ENCODE data around the gene KIF12.
"Not testable (repeated sequence)": the region's sequence is repeated elsewhere in the genome, so short reads cannot be mapped to it uniquely, and the experiment has no call there.

The KIF12 gene

DNA sequence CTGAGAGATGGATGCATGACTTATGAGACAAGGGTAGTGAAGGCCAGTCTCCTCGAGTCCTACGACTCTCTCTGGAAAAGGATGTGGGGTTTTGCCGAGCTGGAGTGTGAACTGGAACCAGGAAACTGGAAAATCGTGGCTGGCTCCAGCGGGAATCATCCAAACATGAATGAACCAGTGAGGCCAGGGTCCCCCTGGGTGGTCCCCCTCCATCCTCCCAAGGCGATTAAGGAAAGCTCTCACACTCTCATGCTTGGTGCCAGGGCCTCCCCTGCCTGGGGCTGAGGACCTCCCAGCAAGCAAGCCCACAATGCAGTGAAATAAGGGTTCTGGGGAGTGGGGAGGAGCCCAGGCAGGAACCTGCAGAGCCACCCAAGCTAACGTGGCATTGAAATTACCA is 11.4 kb downstream of the KIF12 start:
- in situ Hi-C loops (cut with HindIII; ENCODE audit: low sequenced_read_pairs), result loop anchor here (5.0 kb wide), 1 partner anchor 40 kb away; no protein-coding TSS in a partner anchor

GRCh38 chr9:114086607-114087006 is 12.5 kb downstream of the KIF12 start:
- in situ Hi-C loops (cut with HindIII; ENCODE audit: low sequenced_read_pairs), result loop anchor here (5.0 kb wide), 1 partner anchor 41 kb away; no protein-coding TSS in a partner anchor

DNA sequence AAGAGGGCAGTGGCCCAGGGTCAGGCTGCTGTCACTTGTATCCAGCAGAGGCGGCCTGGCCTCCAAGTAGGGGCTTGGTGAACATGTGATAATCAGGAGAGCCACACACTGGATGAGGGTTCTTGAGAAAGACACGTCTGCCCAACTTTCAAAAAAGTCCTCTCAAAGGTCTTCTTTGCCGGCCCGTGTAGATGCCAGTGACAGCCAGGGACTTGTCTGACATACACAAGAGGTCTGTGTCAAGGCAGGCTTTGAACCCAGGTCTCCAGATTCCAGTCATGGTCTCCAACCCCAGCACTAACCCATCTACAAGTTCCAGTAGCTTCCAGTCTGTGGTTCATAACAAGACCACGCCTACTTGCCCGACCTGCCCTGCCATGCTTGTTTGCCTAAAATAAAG is 13.1 kb downstream of the KIF12 start:
- in situ Hi-C loops (cut with HindIII; ENCODE audit: low sequenced_read_pairs), result loop anchor here (5.0 kb wide), 1 partner anchor 41 kb away; no protein-coding TSS in a partner anchor

- in situ Hi-C loops (cut with HindIII; ENCODE audit: low sequenced_read_pairs), result loop anchor here (5.0 kb wide), 1 partner anchor 42 kb away; no protein-coding TSS in a partner anchor
Observed at GRCh38 chr9:114085387-114085789, 13.7 kb downstream of the KIF12 start.

DNA sequence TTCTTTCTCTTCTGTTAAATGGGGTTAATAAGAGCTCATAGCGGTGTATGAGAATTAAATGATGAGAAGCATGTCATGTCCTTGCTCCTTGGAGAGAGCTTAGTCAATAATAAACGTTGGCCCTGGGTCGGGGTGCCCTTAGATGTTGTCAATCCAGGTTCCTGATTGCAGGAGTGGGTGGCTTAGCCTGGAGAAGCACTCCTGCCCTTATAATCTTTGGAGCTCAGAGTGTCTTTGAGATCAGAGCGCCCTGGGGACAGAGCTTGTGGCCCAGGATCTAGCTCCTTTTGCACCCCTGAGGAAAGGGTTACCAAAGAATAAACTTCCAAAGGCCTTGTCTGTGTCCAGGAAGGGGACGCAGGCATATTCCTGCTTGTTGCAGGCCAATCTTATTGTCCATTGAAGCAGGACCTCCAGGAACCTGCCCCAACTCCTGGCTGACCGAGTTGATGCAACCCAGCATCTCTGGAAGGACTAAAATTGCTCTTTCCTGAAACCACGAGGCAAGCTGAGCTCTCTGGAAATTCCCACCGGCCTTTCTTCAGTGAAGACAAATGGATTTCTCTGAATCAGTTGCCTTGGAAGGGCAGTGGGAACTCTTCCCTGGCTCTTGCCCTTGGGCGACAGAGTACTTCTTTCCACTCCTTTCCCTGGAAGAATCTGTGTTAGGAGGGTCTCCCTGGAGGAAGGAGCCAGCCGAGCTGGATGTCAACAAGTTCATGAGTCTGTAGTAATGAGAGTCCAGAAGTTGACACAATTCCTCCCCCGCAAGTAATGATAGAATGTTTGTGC is 14.6 kb downstream of the KIF12 start:
- in situ Hi-C loops (cut with HindIII; ENCODE audit: low sequenced_read_pairs), result loop anchor here (5.0 kb wide), 1 partner anchor 43 kb away; no protein-coding TSS in a partner anchor

- in situ Hi-C loops (cut with HindIII; ENCODE audit: low sequenced_read_pairs), result no loop called here
Observed at GRCh38 chr9:114083666-114084065, 15.4 kb downstream of the KIF12 start.

GRCh38 chr9:114082763-114083412 is 16.2 kb downstream of the KIF12 start:
- in situ Hi-C loops (cut with HindIII; ENCODE audit: low sequenced_read_pairs), result not testable (repeated sequence)

DNA sequence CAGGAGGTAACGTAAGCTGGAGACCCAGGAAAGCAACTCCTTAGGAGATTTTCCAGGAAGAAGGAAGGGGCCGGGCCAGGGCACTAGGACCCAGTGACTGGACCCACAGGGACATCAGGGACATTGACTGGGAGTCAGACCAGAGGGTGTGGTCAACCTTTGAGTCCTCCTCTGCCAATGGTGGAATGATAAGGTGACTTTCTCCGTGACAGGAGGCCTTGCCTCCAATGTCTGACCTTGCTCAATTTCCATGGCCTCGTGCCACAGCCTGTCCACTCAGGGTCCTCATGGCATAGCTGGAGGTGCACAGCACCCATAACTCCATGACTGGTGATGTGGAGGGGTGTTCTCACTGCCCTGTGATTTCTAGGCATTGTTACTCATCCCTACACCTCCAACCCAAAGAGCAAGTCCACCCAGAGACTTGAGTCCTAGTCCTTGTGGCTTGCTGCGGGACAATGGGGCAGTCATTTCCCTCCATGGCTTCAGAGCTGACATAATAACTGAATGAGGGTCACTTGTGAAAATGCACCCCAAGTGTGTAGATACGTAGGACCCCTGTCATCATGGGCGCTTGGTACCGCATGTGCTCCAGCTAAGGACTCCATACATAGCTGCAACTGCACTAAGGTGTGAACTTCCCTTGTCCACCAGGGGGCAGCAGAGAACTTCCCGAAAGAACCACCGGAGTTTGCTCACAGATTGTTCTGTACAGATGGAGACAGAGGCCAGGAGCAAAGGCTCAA is 16.9 kb downstream of the KIF12 start:
- in situ Hi-C loops (cut with HindIII; ENCODE audit: low sequenced_read_pairs), result no loop called here

- in situ Hi-C loops (cut with HindIII; ENCODE audit: low sequenced_read_pairs), result no loop called here
Observed at GRCh38 chr9:114081441-114082016, 17.6 kb downstream of the KIF12 start.

DNA sequence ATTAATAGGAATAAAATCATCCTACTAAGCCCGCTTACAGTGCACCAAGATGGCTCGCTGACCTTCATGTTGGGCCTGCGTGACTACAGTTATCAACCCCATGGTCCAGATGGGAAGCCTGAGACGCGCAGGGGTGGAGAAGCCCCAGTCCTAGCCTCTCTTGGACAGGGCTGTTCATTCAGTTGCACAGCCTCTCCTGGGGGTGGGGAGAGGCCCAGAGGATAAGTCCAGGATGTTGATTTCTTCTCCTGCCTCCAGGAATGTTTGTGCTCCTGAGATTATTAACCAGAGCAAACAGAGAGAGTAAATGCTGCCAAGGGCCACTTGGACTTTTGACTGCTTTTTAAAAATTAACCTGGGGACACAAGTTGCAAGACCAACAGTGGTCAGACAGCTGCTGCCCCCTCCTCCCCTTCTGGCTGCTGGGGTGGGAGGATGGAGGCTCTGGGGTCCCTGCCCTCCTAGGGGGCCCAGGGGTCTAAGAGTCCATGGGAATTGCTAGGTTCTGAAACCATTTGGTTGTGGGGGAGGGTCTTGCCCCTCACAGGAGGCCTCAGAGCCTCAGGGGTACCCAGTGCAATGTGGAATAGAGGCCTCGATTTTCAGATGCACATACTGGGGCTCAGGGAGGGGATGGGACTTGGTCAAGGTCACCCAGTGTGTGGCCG is 18.2 kb downstream of the KIF12 start:
- in situ Hi-C loops (cut with HindIII; ENCODE audit: low sequenced_read_pairs), result no loop called here

- in situ Hi-C loops (cut with HindIII; ENCODE audit: low sequenced_read_pairs), result no loop called here
Observed at GRCh38 chr9:114080195-114080772, 18.8 kb downstream of the KIF12 start.

DNA sequence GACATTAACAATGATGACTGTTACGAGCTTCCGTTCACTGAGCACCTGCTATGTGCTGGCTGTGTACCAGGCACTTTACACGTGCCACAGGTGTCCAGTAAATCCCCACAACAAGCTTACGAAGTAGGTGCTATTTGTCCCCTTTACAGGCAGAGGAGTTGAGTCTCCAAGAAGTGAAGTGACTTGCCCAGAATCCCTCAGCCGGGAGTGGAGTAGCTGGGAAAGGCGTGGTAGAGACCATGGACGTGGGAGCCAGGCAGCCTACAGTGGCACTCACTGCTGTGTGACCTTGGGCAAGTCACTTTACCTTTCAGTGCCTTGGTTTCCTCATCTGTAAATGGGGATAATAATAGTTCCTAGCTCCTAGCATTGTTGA is 20.3 kb downstream of the KIF12 start:
- in situ Hi-C loops (cut with HindIII; ENCODE audit: low sequenced_read_pairs), result no loop called here

DNA sequence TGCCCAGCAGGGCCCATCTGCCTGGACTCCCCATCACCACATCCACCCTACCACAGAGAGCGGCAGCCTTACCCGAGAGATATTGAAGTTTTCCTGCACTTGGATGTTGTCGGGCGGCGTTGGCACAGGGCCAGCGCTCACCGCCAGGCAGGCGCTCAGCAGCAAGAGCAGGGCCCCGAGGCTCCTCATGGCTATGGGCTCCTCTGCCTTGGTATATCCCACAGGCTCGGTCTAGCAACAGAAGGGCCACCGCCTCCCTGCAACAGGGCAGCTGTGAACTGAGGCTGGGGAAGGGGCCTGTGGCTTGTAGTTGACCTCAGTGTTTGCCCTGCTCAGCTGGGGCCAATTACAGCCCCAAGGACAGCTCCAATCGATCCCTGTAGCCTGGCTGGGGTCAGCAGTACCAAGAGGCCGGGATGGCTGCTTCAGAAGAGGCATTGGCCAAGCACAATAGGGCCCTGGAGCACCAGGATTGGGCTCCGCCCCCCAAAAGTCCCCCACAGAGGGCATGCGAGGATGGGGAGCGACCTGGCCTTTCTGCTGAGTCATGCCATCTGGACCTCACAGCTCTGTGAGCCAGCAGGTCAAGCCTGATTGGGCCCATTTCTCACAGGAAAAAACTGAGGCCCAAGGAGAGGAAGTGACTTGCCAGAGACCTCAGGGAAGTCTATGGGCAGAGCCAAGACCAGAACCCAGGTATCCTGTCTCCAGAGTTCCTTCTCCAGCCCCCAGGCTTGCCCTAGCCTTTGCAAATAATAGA is 20.9 kb downstream of the KIF12 start, which contains the start of gene AMBP:
Gene AMBP (minus strand): TSS at position 280 of the 760 bp plus-strand sequence. CDS start 91 bp downstream, at position 189.
- in situ Hi-C loops (cut with HindIII; ENCODE audit: low sequenced_read_pairs), result no loop called here

- in situ Hi-C loops (cut with HindIII; ENCODE audit: low sequenced_read_pairs), result no loop called here
Observed at GRCh38 chr9:114077162-114077837, 21.8 kb downstream of the KIF12 start.

DNA sequence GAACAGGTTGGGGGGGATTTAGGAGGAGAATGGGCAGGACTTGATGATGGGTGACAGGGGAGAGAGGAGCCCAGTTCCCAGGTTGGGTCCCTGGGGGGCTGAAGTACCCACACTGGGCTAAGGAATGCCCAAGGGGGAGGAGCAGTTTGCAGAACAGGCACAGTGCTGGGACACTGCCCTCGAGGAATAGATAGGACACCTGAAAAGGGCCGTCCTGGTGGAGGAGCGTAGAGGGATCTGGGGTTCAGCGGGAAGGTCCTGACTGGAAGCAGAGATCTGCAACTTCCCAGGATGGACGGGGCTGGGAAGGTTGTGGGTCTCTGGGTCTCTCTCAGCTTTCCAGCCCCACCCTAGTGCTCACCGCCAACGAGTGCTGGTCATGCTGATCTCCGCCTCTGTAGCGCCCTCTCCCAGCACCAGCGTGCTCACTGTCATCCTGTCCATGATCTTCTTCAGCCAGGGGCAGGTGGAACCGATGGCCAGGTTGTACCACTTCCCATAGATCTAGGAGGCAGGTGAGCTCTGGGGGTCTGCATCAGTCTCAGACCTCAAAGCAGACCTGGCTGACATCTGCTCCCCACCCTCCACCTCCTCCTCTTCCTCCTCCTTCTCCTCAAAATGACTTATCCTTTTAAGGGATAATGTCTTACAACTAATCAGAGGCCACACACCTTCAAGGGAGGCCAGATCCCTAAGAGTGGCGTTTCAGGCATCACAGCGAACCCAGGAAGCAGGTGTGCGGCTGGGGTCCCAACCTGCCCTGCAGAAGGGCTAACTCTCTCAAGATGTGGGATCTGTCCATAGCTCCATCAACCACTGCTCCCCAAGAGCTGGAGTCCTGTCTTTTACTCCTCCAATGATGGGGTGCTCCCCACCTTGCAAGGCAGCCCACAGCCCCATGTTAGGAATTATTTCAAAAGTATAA is 22.6 kb downstream of the KIF12 start:
- in situ Hi-C loops (cut with HindIII; ENCODE audit: low sequenced_read_pairs), result no loop called here

GRCh38 chr9:114075602-114076001 is 23.5 kb downstream of the KIF12 start:
- in situ Hi-C loops (cut with HindIII; ENCODE audit: low sequenced_read_pairs), result no loop called here

Measured in endothelial cell of hepatic sinusoid (primary cell).